HCT116 (cell line): ENCODE results near the gene EVX2. TPM values are rescaled to one million over a fixed set of nuclear protein-coding genes. Genes with fewer than 3 reads are reported as not detected.

ENCODE experiments used
- ATAC-seq: fragments of 200-7000 bp; cut with Tn5 transposase; 2 replicates; pipeline ENCODE4 v1.9.1; 2020; ENCODE audit warnings: mild to moderate bottlenecking, moderate library complexity
- BruUV-seq: library from RNA; stranded (reverse); fragments of 400-500 nt; replicated peaks from 2 replicates; lab custom pipeline; 2021; lab: Mats Ljungman, UMichigan
- CTCF ChIA-PET: fragments of 300-600 bp; sonication (Branson Sonifier 250); formaldehyde crosslinking; loops from one replicate; lab custom pipeline; 2021; ENCODE audit warnings: antibody characterized with exemption; lab: Charles Lee
- POLR2A ChIA-PET: fragments of 300-600, 350-600 bp; sonication (Branson Sonifier 250); formaldehyde crosslinking; loops from one replicate; lab custom pipeline; 2021; ENCODE audit warnings: antibody characterized with exemption; lab: Charles Lee
- RAD21 ChIA-PET, 2 experiments: fragments of 300-600 bp; sonication (Branson Sonifier 250); formaldehyde crosslinking; loops; one replicate each; lab custom pipeline; 2023; ENCODE audit warnings: low total read pairs in 2 of 2; ENCODE audit not compliant: uncharacterized antibody in 2 of 2, unreplicated experiment in 2 of 2, low non-redundant PET in 1 of 2; lab: Charles Lee
- DNase-seq: peaks from one replicate; pipeline ENCODE4 v3.0.0-alpha.2; 2010; ENCODE audit warnings: low read depth, low spot score
- H2AFZ ChIP-seq: fragments of 200-600 bp; shearing (Covaris generic), sonication (generic); 2 replicates; pipeline ENCODE4 v1.6.1; 2017; ENCODE audit warnings: low read depth, mixed run types, mixed read lengths, antibody characterized with exemption, low read length; ENCODE audit not compliant: poor library complexity, severe bottlenecking
- H3K27ac ChIP-seq: 2 replicates; pipeline ENCODE4 v1.5.1; 2012; ENCODE audit warnings: low read depth, low read length
- H3K27me3 ChIP-seq: fragments of 200-600 bp; sonication (generic); 2 replicates; pipeline ENCODE4 v1.6.1; 2016; ENCODE audit warnings: mixed run types, low read length, mixed read lengths; ENCODE audit not compliant: insufficient read depth
- H3K36me3 ChIP-seq, 2 experiments: fragments of 200-500 bp in 1 of 2; fragments of 200-600 bp in 1 of 2; sonication (Bioruptor generic) in 1 of 2; sonication (generic) in 1 of 2; 2 replicates each; pipeline versions ENCODE4 v1.5.1 to v1.6.1; 2014 to 2016; ENCODE audit warnings: low read length in 2 of 2, inconsistent platforms in 1 of 2, mixed read lengths in 1 of 2, mixed run types in 1 of 2; ENCODE audit not compliant: insufficient read depth in 2 of 2, control insufficient read depth in 1 of 2
- H3K4me1 ChIP-seq, 2 experiments: fragments of 200-600 bp in 1 of 2; sonication (generic) in 1 of 2; 2 replicates each; pipeline versions ENCODE4 v1.5.1 to v1.6.1; 2012 to 2017; ENCODE audit warnings: low read length in 2 of 2, inconsistent platforms in 1 of 2, mild to moderate bottlenecking in 1 of 2, mixed read lengths in 1 of 2, mixed run types in 1 of 2, moderate library complexity in 1 of 2; ENCODE audit not compliant: insufficient read depth in 2 of 2, control insufficient read depth in 1 of 2
- H3K4me2 ChIP-seq: fragments of 200-600 bp; sonication (generic); 2 replicates; pipeline ENCODE4 v1.6.1; 2017; ENCODE audit warnings: mixed run types, low read length, mixed read lengths
- H3K4me3 ChIP-seq, 2 experiments: fragments of 200-600 bp in 1 of 2; sonication (generic) in 1 of 2; replicated peaks in 1 of 2; 2 replicates each; pipeline ENCODE4 v1.5.1; 2011 to 2016; ENCODE audit warnings: low read length in 2 of 2, control low read depth in 1 of 2, low read depth in 1 of 2, mild to moderate bottlenecking in 1 of 2, mixed read lengths in 1 of 2, mixed run types in 1 of 2
- H3K79me2 ChIP-seq: fragments of 200-600 bp; sonication (generic); 2 replicates; pipeline ENCODE4 v1.6.1; 2017; ENCODE audit warnings: mild to moderate bottlenecking, mixed run types, low read length, moderate library complexity, mixed read lengths; ENCODE audit not compliant: insufficient read depth
- H3K9ac ChIP-seq: fragments of 200-600 bp; sonication (generic); 2 replicates; pipeline ENCODE4 v1.6.1; 2016; ENCODE audit warnings: low read length, mixed read lengths
- H3K9me2 ChIP-seq: fragments of 200-600 bp; sonication (generic), shearing (Covaris generic); 2 replicates; pipeline ENCODE4 v1.6.1; 2017; ENCODE audit warnings: mixed run types, mild to moderate bottlenecking, moderate library complexity; ENCODE audit not compliant: insufficient read depth
- H3K9me3 ChIP-seq, 2 experiments: fragments of 200-500 bp in 1 of 2; fragments of 200-600 bp in 1 of 2; sonication (Bioruptor generic) in 1 of 2; sonication (generic) in 1 of 2; 2 replicates each; pipeline ENCODE4 v1.6.1; 2014 to 2017; ENCODE audit warnings: low read length in 2 of 2, mixed read lengths in 2 of 2, inconsistent platforms in 1 of 2, low read depth in 1 of 2, mild to moderate bottlenecking in 1 of 2, mixed run types in 1 of 2, moderate library complexity in 1 of 2; ENCODE audit not compliant: control insufficient read depth in 1 of 2, insufficient read depth in 1 of 2
- H4K20me1 ChIP-seq: fragments of 200-600 bp; sonication (generic), shearing (Covaris generic); 2 replicates; pipeline ENCODE4 v1.6.1; 2017; ENCODE audit warnings: mixed run types, mild to moderate bottlenecking, moderate library complexity; ENCODE audit not compliant: insufficient read depth
- POLR2AphosphoS5 ChIP-seq: IDR thresholded peaks from 2 replicates; pipeline ENCODE4 v1.6.1; 2011; ENCODE audit warnings: mild to moderate bottlenecking, low read depth, low read length, moderate library complexity
- RAD21 ChIP-seq: IDR thresholded peaks from 2 replicates; pipeline ENCODE4 v1.6.1; 2012; ENCODE audit warnings: low read depth, mild to moderate bottlenecking
- REST ChIP-seq: IDR thresholded peaks from 2 replicates; pipeline ENCODE4 v1.6.1; 2012; ENCODE audit warnings: low read depth
- SRF ChIP-seq: IDR thresholded peaks from 2 replicates; pipeline ENCODE4 v1.6.1; 2012; ENCODE audit warnings: low read depth
- TCF7L2 ChIP-seq: IDR thresholded peaks from 2 replicates; pipeline ENCODE4 v1.7.0; 2011; ENCODE audit warnings: borderline replicate concordance, inconsistent platforms; ENCODE audit not compliant: insufficient read depth, insufficient read length; ENCODE audit errors: extremely low read depth
- ZNF274 ChIP-seq: fragments of 200-500 bp; sonication (Bioruptor generic); IDR thresholded peaks from 2 replicates; pipeline ENCODE4 v1.6.1; 2014; ENCODE audit warnings: mild to moderate bottlenecking, low read depth, low read length, inconsistent platforms
- intact Hi-C: fragments of 100-400 bp; cut with micrococcal nuclease; formaldehyde crosslinking; loops from 2 replicates; pipeline ENCODE4 v1.10.0; 2022
- total RNA-seq: library from RNA; stranded (reverse); gene quantifications from one replicate; pipeline ENCODE4 v1.2.1, GENCODE V29; 2021; ENCODE audit not compliant: unreplicated experiment
- TF ChIP-seq, protein P1 (sequence below): IDR thresholded peaks from 2 replicates; pipeline ENCODE4 v1.6.1; 2012
- TF ChIP-seq, protein P2 (sequence below): IDR thresholded peaks from 2 replicates; pipeline ENCODE4 v1.6.1; 2011; ENCODE audit warnings: mild to moderate bottlenecking, low read length, moderate library complexity; ENCODE audit not compliant: insufficient replicate concordance; ENCODE audit errors: extremely low read depth

The EVX2 gene
- total RNA-seq, 1 experiment from 2014 or later = not detected

GRCh38 chr2:176068419-176068832 lies 15.3 kb downstream of the EVX2 start:
- no peak overlapping the region for H2AFZ ChIP-seq
- BruUV-seq = no TSS peak
- TF ChIP-seq TCF7L2 = no peak
- no peak for TF ChIP-seq SRF
- TF ChIP-seq RAD21 = no peak
- no peak for TF ChIP-seq REST
- no peak for TF ChIP-seq POLR2AphosphoS5
- TF ChIP-seq ZNF274 = no peak
- TF ChIP-seq, protein P1, sequence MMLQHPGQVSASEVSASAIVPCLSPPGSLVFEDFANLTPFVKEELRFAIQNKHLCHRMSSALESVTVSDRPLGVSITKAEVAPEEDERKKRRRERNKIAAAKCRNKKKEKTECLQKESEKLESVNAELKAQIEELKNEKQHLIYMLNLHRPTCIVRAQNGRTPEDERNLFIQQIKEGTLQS = no peak
- TF ChIP-seq, protein P2, sequence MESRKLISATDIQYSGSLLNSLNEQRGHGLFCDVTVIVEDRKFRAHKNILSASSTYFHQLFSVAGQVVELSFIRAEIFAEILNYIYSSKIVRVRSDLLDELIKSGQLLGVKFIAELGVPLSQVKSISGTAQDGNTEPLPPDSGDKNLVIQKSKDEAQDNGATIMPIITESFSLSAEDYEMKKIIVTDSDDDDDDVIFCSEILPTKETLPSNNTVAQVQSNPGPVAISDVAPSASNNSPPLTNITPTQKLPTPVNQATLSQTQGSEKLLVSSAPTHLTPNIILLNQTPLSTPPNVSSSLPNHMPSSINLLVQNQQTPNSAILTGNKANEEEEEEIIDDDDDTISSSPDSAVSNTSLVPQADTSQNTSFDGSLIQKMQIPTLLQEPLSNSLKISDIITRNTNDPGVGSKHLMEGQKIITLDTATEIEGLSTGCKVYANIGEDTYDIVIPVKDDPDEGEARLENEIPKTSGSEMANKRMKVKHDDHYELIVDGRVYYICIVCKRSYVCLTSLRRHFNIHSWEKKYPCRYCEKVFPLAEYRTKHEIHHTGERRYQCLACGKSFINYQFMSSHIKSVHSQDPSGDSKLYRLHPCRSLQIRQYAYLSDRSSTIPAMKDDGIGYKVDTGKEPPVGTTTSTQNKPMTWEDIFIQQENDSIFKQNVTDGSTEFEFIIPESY = no peak
- ATAC-seq (no peak), DNase-seq (no peak)
- no peak overlapping the region for H3K4me2 ChIP-seq
- ChIA-PET RAD21 (no interaction called here), CTCF (no interaction called here), POLR2A (no interaction called here)
- H3K9me3 ChIP-seq = no peaks in the 10 kb centered on the region
- H3K4me3 ChIP-seq = no peak overlapping the region
- H3K36me3 ChIP-seq = no peaks in the 10 kb centered on the region
- no peaks in the 10 kb centered on the region for H3K27me3 ChIP-seq
- no peaks in the 10 kb centered on the region for H3K79me2 ChIP-seq
- no peak overlapping the region for H3K9ac ChIP-seq
- no peaks in the 10 kb centered on the region for H4K20me1 ChIP-seq
- no peaks in the 10 kb centered on the region for H3K9me2 ChIP-seq
- no peak overlapping the region for H3K27ac ChIP-seq
- intact Hi-C loops = no loop called here
- H3K4me1 ChIP-seq = no peaks in the 10 kb centered on the region
